Erythroblast (primary cell): ENCODE results near the gene NCOR2.

Experiments used
- DNase-seq, 2 experiments: peaks; one replicate each; lab custom pipeline; 2025; lab: John Stamatoyannopoulos, UW
- GATA1 ChIP-seq: IDR thresholded peaks from 2 replicates; pipeline ENCODE4 v1.6.1; 2011; ENCODE audit warnings: low read depth, mild to moderate bottlenecking, control low read depth, low read length, moderate library complexity
- POLR2A ChIP-seq: IDR thresholded peaks from 2 replicates; pipeline ENCODE4 v1.6.1; 2011; ENCODE audit warnings: mild to moderate bottlenecking, low read length

Gene NCOR2

GRCh38 chr12:124555168-124556073, 12.0 kb downstream of the NCOR2 start:
- no peak for TF ChIP-seq POLR2A
- TF ChIP-seq GATA1 = no peak
- DNase-seq = no peak

- TF ChIP-seq POLR2A = no peak
- TF ChIP-seq GATA1 = no peak
- DNase-seq = no peak
Measured at GRCh38 chr12:124554429-124555029, 12.9 kb downstream of the NCOR2 start.

- DNase-seq = no peak
- TF ChIP-seq GATA1 (no peak), POLR2A (no peak)
Measured at GRCh38 chr12:124553862-124554428, 13.5 kb downstream of the NCOR2 start.

GRCh38 chr12:124551268-124552144, 15.9 kb downstream of the NCOR2 start:
- TF ChIP-seq POLR2A = no peak
- TF ChIP-seq GATA1 = no peak
- DNase-seq = peak; percentile 23 to 30

- DNase-seq = no peak
- no peak for TF ChIP-seq POLR2A
- no peak for TF ChIP-seq GATA1
Measured at GRCh38 chr12:124550123-124551089, 17.0 kb downstream of the NCOR2 start.

- peak; percentile 21 to 29 for DNase-seq
- no peak for TF ChIP-seq POLR2A
- no peak for TF ChIP-seq GATA1
Measured at GRCh38 chr12:124549629-124550028, 17.8 kb downstream of the NCOR2 start.

GRCh38 chr12:124548854-124549378, 18.5 kb downstream of the NCOR2 start:
- TF ChIP-seq POLR2A = no peak
- no peak for TF ChIP-seq GATA1
- peak; percentile 36 to 54 for DNase-seq

GRCh38 chr12:124547626-124548025, 19.8 kb downstream of the NCOR2 start:
- TF ChIP-seq GATA1 = no peak
- TF ChIP-seq POLR2A = no peak
- DNase-seq = no peak

GRCh38 chr12:124545508-124546418, 21.6 kb downstream of the NCOR2 start:
- peak in 1 of 2 experiments; percentile 38 for DNase-seq
- no peak for TF ChIP-seq POLR2A

GRCh38 chr12:124544983-124545382, 22.4 kb downstream of the NCOR2 start:
- DNase-seq = no peak
- TF ChIP-seq POLR2A = no peak
- TF ChIP-seq GATA1 = no peak

GRCh38 chr12:124544311-124544970, 23.0 kb downstream of the NCOR2 start:
- no peak for TF ChIP-seq GATA1
- TF ChIP-seq POLR2A = no peak
- no peak for DNase-seq
